Urinary bladder (tissue), 4 donors: ENCODE data around the gene DPP6. TPM values are rescaled to one million over a fixed set of nuclear protein-coding genes. Genes with fewer than 3 reads are reported as not detected.

Source experiments
- DNase-seq: peaks from one replicate; pipeline ENCODE4 v3.0.0-alpha.2; 2015; ENCODE audit errors: extremely low spot score
- H3K27ac ChIP-seq: one replicate; pipeline ENCODE4 v1.5.1; 2013; ENCODE audit warnings: low read depth, mild to moderate bottlenecking, moderate library complexity
- H3K36me3 ChIP-seq: one replicate; pipeline ENCODE4 v1.6.1; 2013; ENCODE audit warnings: mild to moderate bottlenecking, moderate library complexity; ENCODE audit not compliant: insufficient read depth
- H3K4me1 ChIP-seq: one replicate; pipeline ENCODE4 v1.6.1; 2013; ENCODE audit warnings: mild to moderate bottlenecking, moderate library complexity; ENCODE audit not compliant: insufficient read depth
- H3K4me3 ChIP-seq: one replicate; pipeline ENCODE4 v1.5.1; 2013; ENCODE audit warnings: low read depth, low read length
- WGBS: extraction: QIAGEN DNeasy Blood & Tissue Kit; methylation state at CpG from one replicate; pipeline ENCODE4 v1.1.7; 2013; 5-methylcytosine and 5-hydroxymethylcytosine counted together
- polyA plus RNA-seq: library from polyadenylated mRNA; stranded (reverse); fragments of 200-250 nt; gene quantifications from one replicate; pipeline ENCODE4 v1.2.3, GENCODE V29; 2013
- total RNA-seq: library from RNA; depleted of rRNA; stranded (reverse); fragments of >200 nt; gene quantifications from one replicate; pipeline ENCODE4 v1.2.3, GENCODE V29; 2014
- donor health status: healthy with polysubstance abuse.
- donor health status: healthy.

DPP6 gene
- total and polyA plus RNA-seq, 2 donors = 1.2 to 2.4 TPM

GRCh38 chr7:154627646-154628290 lies 575.6 kb downstream of the DPP6 start:
- H3K4me3 ChIP-seq = no peak overlapping the region
- H3K4me1 ChIP-seq = no peaks in the 10 kb centered on the region
- WGBS = 63% methylated on average over 5 of the region's 5 CpGs
- H3K27ac ChIP-seq = no peak overlapping the region
- no peak for DNase-seq
- H3K36me3 ChIP-seq = no peaks in the 10 kb centered on the region

- H3K4me1 ChIP-seq = no peaks in the 10 kb centered on the region
- no peak overlapping the region for H3K4me3 ChIP-seq
- WGBS = 71% methylated on average over 7 of the region's 7 CpGs
- no peaks in the 10 kb centered on the region for H3K36me3 ChIP-seq
- no peak for DNase-seq
- H3K27ac ChIP-seq = no peak overlapping the region
These were observed 576.4 kb downstream of the DPP6 start for GRCh38 chr7:154628556-154628955.

GRCh38 chr7:154631162-154631561 lies 579.0 kb downstream of the DPP6 start:
- 53% methylated on average over 4 of the region's 4 CpGs for WGBS
- no peaks in the 10 kb centered on the region for H3K4me1 ChIP-seq
- no peak for DNase-seq

GRCh38 chr7:154633641-154634040 lies 581.4 kb downstream of the DPP6 start:
- no peaks in the 10 kb centered on the region for H3K4me1 ChIP-seq
- no peak for DNase-seq
- no peak overlapping the region for H3K27ac ChIP-seq
- WGBS = 85% methylated on average over 3 of the region's 3 CpGs
- no peaks in the 10 kb centered on the region for H3K36me3 ChIP-seq
- no peak overlapping the region for H3K4me3 ChIP-seq

More at GRCh38 chr7:154631162-154631561, 579.0 kb downstream of the DPP6 start:
- Histone ChIP-seq H3K36me3 (no peaks in the 10 kb centered on the region), H3K27ac (no peak overlapping the region), H3K4me3 (no peak overlapping the region)

GRCh38 chr7:154638286-154638685 lies 586.1 kb downstream of the DPP6 start:
- no peaks in the 10 kb centered on the region for H3K4me1 ChIP-seq
- DNase-seq = no peak
- WGBS = 67% methylated on average over 9 of the region's 9 CpGs
- no peak overlapping the region for H3K4me3 ChIP-seq
- no peaks in the 10 kb centered on the region for H3K36me3 ChIP-seq
- no peak overlapping the region for H3K27ac ChIP-seq

GRCh38 chr7:154640266-154640865 lies 588.2 kb downstream of the DPP6 start:
- Histone ChIP-seq H3K4me1 (no peaks in the 10 kb centered on the region), H3K4me3 (no peak overlapping the region), H3K27ac (no peak overlapping the region), H3K36me3 (no peaks in the 10 kb centered on the region)
- DNase-seq = no peak
- 54% methylated on average over 10 of the region's 10 CpGs for WGBS

GRCh38 chr7:154640917-154641316 lies 588.7 kb downstream of the DPP6 start:
- Histone ChIP-seq H3K27ac (no peak overlapping the region), H3K4me3 (no peak overlapping the region), H3K4me1 (no peaks in the 10 kb centered on the region), H3K36me3 (no peaks in the 10 kb centered on the region)
- no peak for DNase-seq
- WGBS = 45% methylated on average over 4 of the region's 4 CpGs

GRCh38 chr7:154644366-154644765 lies 592.2 kb downstream of the DPP6 start:
- Histone ChIP-seq H3K4me1 (no peaks in the 10 kb centered on the region), H3K36me3 (no peaks in the 10 kb centered on the region), H3K4me3 (no peak overlapping the region), H3K27ac (no peak overlapping the region)
- WGBS = 77% methylated on average over 3 of the region's 3 CpGs
- no peak for DNase-seq

- no peaks in the 10 kb centered on the region for H3K4me1 ChIP-seq
- H3K4me3 ChIP-seq = no peak overlapping the region
- H3K36me3 ChIP-seq = no peaks in the 10 kb centered on the region
- WGBS = 88% methylated on average over 11 of the region's 11 CpGs
- H3K27ac ChIP-seq = no peak overlapping the region
- DNase-seq = no peak
These were observed 594.2 kb downstream of the DPP6 start for GRCh38 chr7:154646126-154647013.

- 89% methylated on average over 12 of the region's 12 CpGs for WGBS
- H3K27ac ChIP-seq = no peak overlapping the region
- no peak overlapping the region for H3K4me3 ChIP-seq
- H3K4me1 ChIP-seq = no peaks in the 10 kb centered on the region
- DNase-seq = no peak
- H3K36me3 ChIP-seq = no peaks in the 10 kb centered on the region
These were observed 595.4 kb downstream of the DPP6 start for GRCh38 chr7:154647625-154648024.

GRCh38 chr7:154649015-154649414 lies 596.8 kb downstream of the DPP6 start:
- H3K4me3 ChIP-seq = no peak overlapping the region
- 79% methylated on average over 5 of the region's 5 CpGs for WGBS
- H3K4me1 ChIP-seq = no peaks in the 10 kb centered on the region
- DNase-seq = no peak
- no peak overlapping the region for H3K27ac ChIP-seq
- no peaks in the 10 kb centered on the region for H3K36me3 ChIP-seq

GRCh38 chr7:154649434-154649833 lies 597.2 kb downstream of the DPP6 start:
- H3K27ac ChIP-seq = no peak overlapping the region
- H3K4me3 ChIP-seq = no peak overlapping the region
- 85% methylated on average over 5 of the region's 5 CpGs for WGBS
- no peak for DNase-seq
- H3K36me3 ChIP-seq = no peaks in the 10 kb centered on the region
- no peaks in the 10 kb centered on the region for H3K4me1 ChIP-seq

GRCh38 chr7:154650275-154650674 lies 598.1 kb downstream of the DPP6 start:
- DNase-seq = no peak
- Histone ChIP-seq H3K36me3 (no peaks in the 10 kb centered on the region), H3K4me1 (no peaks in the 10 kb centered on the region), H3K27ac (no peak overlapping the region), H3K4me3 (no peak overlapping the region)
- 55% methylated on average over 4 of the region's 4 CpGs for WGBS

GRCh38 chr7:154651501-154651900 lies 599.3 kb downstream of the DPP6 start:
- no peak for DNase-seq
- Histone ChIP-seq H3K4me3 (no peak overlapping the region), H3K4me1 (no peaks in the 10 kb centered on the region), H3K27ac (no peak overlapping the region), H3K36me3 (no peaks in the 10 kb centered on the region)
- 90% methylated on average over 13 of the region's 13 CpGs for WGBS
